IPS-20b (cell line): ENCODE results near the gene IFNGR2.
"Not testable (repeated sequence)": the region's sequence is repeated elsewhere in the genome, so short reads cannot be mapped to it uniquely, and the experiment has no call there.

Source experiments
- H3K27ac ChIP-seq: one replicate; pipeline ENCODE4 v1.5.1; 2013; ENCODE audit warnings: low read length
- H3K27me3 ChIP-seq: 2 replicates; pipeline ENCODE4 v1.6.1; 2013; ENCODE audit warnings: mild to moderate bottlenecking, low read length, inconsistent platforms; ENCODE audit not compliant: insufficient read depth
- H3K36me3 ChIP-seq: 2 replicates; pipeline ENCODE4 v1.6.1; 2013; ENCODE audit warnings: low read depth, mild to moderate bottlenecking, inconsistent platforms, low read length, moderate library complexity; ENCODE audit not compliant: insufficient read depth
- H3K4me1 ChIP-seq: 2 replicates; pipeline ENCODE4 v1.6.1; 2013; ENCODE audit warnings: mild to moderate bottlenecking, control low read depth, inconsistent platforms, low read length, moderate library complexity; ENCODE audit not compliant: insufficient read depth
- H3K4me3 ChIP-seq: 2 replicates; pipeline ENCODE4 v1.5.1; 2013; ENCODE audit warnings: mild to moderate bottlenecking, low read length, inconsistent platforms
- H3K9ac ChIP-seq: 2 replicates; pipeline ENCODE4 v1.6.1; 2013; ENCODE audit warnings: low read depth, mild to moderate bottlenecking, inconsistent platforms, low read length, moderate library complexity
- H3K9me3 ChIP-seq: 2 replicates; pipeline ENCODE4 v1.6.1; 2013; ENCODE audit warnings: mild to moderate bottlenecking, low read depth, low read length, inconsistent platforms; ENCODE audit not compliant: insufficient read depth

IFNGR2 gene

GRCh38 chr21:33411949-33412430 is 8.8 kb downstream of the IFNGR2 start:
- H3K9ac ChIP-seq: no peak overlapping the region
- peaks cover 29% of the 10 kb centered on the region for H3K36me3 ChIP-seq
- no peaks in the 10 kb centered on the region for H3K9me3 ChIP-seq
- no peak overlapping the region for H3K4me3 ChIP-seq
- H3K27ac ChIP-seq: no peak overlapping the region
- H3K27me3 ChIP-seq: no peaks in the 10 kb centered on the region
- H3K4me1 ChIP-seq: peaks cover 11% of the 10 kb centered on the region

GRCh38 chr21:33412439-33412831 is 9.2 kb downstream of the IFNGR2 start:
- H3K4me3 ChIP-seq, H3K9ac ChIP-seq, H3K9me3 ChIP-seq, H3K27ac ChIP-seq, H3K27me3 ChIP-seq: not testable (repeated sequence)
- H3K4me1 ChIP-seq: peaks cover 11% of the 10 kb centered on the region
- peaks cover 34% of the 10 kb centered on the region for H3K36me3 ChIP-seq

- Histone ChIP-seq H3K27ac (no peak overlapping the region), H3K9me3 (no peaks in the 10 kb centered on the region), H3K27me3 (no peaks in the 10 kb centered on the region), H3K4me1 (peaks cover 11% of the 10 kb centered on the region), H3K9ac (no peak overlapping the region), H3K4me3 (no peak overlapping the region), H3K36me3 (peaks cover 37% of the 10 kb centered on the region)
Measured at GRCh38 chr21:33412832-33413519, 9.8 kb downstream of the IFNGR2 start.

GRCh38 chr21:33414068-33414467 is 10.9 kb downstream of the IFNGR2 start:
- H3K4me1 ChIP-seq: peaks cover 11% of the 10 kb centered on the region
- peaks cover 41% of the 10 kb centered on the region for H3K36me3 ChIP-seq
- H3K9ac ChIP-seq: no peak overlapping the region
- H3K4me3 ChIP-seq: no peak overlapping the region
- H3K27me3 ChIP-seq: no peaks in the 10 kb centered on the region
- H3K9me3 ChIP-seq: no peaks in the 10 kb centered on the region
- H3K27ac ChIP-seq: no peak overlapping the region

GRCh38 chr21:33414926-33415325 is 11.7 kb downstream of the IFNGR2 start:
- H3K36me3 ChIP-seq: peaks cover 46% of the 10 kb centered on the region
- peaks cover 11% of the 10 kb centered on the region for H3K4me1 ChIP-seq
- no peak overlapping the region for H3K27ac ChIP-seq
- no peak overlapping the region for H3K9ac ChIP-seq
- H3K27me3 ChIP-seq: no peaks in the 10 kb centered on the region
- no peak overlapping the region for H3K4me3 ChIP-seq
- no peaks in the 10 kb centered on the region for H3K9me3 ChIP-seq

GRCh38 chr21:33418691-33419090 is 15.5 kb downstream of the IFNGR2 start:
- Histone ChIP-seq H3K27me3 (no peaks in the 10 kb centered on the region), H3K36me3 (peaks cover 49% of the 10 kb centered on the region), H3K4me3 (no peak overlapping the region), H3K9ac (no peak overlapping the region), H3K9me3 (no peaks in the 10 kb centered on the region), H3K4me1 (peaks cover 10% of the 10 kb centered on the region), H3K27ac (no peak overlapping the region)

GRCh38 chr21:33419538-33420123 is 16.4 kb downstream of the IFNGR2 start:
- H3K27ac ChIP-seq: no peak overlapping the region
- H3K27me3 ChIP-seq: no peaks in the 10 kb centered on the region
- no peak overlapping the region for H3K9ac ChIP-seq
- H3K4me1 ChIP-seq: peaks cover 7% of the 10 kb centered on the region; the same call in 1 of the 2 replicates
- no peaks in the 10 kb centered on the region for H3K9me3 ChIP-seq
- no peak overlapping the region for H3K4me3 ChIP-seq
- peaks cover 56% of the 10 kb centered on the region for H3K36me3 ChIP-seq

- Histone ChIP-seq H3K4me3 (no peak overlapping the region), H3K4me1 (peaks cover 7% of the 10 kb centered on the region; the same call in 1 of the 2 replicates), H3K36me3 (peaks cover 51% of the 10 kb centered on the region), H3K27ac (no peak overlapping the region), H3K9ac (no peak overlapping the region), H3K27me3 (no peaks in the 10 kb centered on the region), H3K9me3 (no peaks in the 10 kb centered on the region)
Measured at GRCh38 chr21:33421713-33422393, 18.6 kb downstream of the IFNGR2 start.

GRCh38 chr21:33424214-33424613 is 21.0 kb downstream of the IFNGR2 start:
- Histone ChIP-seq H3K27ac (no peak overlapping the region), H3K27me3 (no peaks in the 10 kb centered on the region), H3K36me3 (peaks cover 55% of the 10 kb centered on the region), H3K9ac (no peak overlapping the region), H3K4me3 (no peak overlapping the region), H3K4me1 (peaks cover 7% of the 10 kb centered on the region; the same call in 1 of the 2 replicates), H3K9me3 (no peaks in the 10 kb centered on the region)

- H3K36me3 ChIP-seq: peaks cover 63% of the 10 kb centered on the region
- no peaks in the 10 kb centered on the region for H3K27me3 ChIP-seq
- H3K4me3 ChIP-seq: no peak overlapping the region
- no peak overlapping the region for H3K27ac ChIP-seq
- no peaks in the 10 kb centered on the region for H3K9me3 ChIP-seq
- peaks cover 7% of the 10 kb centered on the region; the same call in 1 of the 2 replicates for H3K4me1 ChIP-seq
- H3K9ac ChIP-seq: no peak overlapping the region
Measured at GRCh38 chr21:33425825-33426224, 22.6 kb downstream of the IFNGR2 start.

- Histone ChIP-seq H3K9ac (no peak overlapping the region), H3K27me3 (no peaks in the 10 kb centered on the region), H3K36me3 (peaks cover 62% of the 10 kb centered on the region), H3K27ac (no peak overlapping the region), H3K9me3 (no peaks in the 10 kb centered on the region), H3K4me1 (no peaks in the 10 kb centered on the region), H3K4me3 (no peak overlapping the region)
Measured at GRCh38 chr21:33427051-33427450, 23.8 kb downstream of the IFNGR2 start.

- no peaks in the 10 kb centered on the region for H3K4me1 ChIP-seq
- H3K9ac ChIP-seq: no peak overlapping the region
- no peak overlapping the region for H3K4me3 ChIP-seq
- H3K9me3 ChIP-seq: no peaks in the 10 kb centered on the region
- H3K36me3 ChIP-seq: peaks cover 73% of the 10 kb centered on the region
- no peak overlapping the region for H3K27ac ChIP-seq
- no peaks in the 10 kb centered on the region for H3K27me3 ChIP-seq
Measured at GRCh38 chr21:33428669-33429068, 25.5 kb downstream of the IFNGR2 start.
